ENCODE results near the gene CCDC12.

DNA sequence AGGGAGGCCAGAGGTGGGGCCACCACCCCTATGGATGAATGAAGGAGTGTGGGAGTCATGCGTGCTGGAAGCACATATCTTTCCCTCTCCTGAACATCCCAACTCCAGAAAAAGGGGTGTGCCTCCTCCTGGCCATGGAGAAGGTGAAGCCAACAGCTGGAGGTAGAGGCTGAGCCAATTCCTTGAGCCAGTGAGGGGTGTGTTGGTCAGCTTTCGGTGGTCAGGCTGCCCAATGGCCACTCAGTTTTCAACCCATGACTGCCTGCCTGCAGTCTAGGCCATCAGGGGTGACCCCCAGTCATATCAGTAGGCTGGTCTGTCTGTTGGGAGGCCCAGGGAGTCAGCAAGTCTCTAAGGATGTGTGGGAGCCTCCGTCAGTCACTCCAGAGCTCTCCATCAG is 85.4 kb downstream of the CCDC12 start:
- TF ChIP-seq EP300 (IDR thresholded peaks at IDR 0.05; ENCODE audit: low read depth in 2 of 2, low read length in 2 of 2) (no peak), EP300 (CRISPR knock-in tag; IDR thresholded peaks at IDR 0.05; ENCODE audit: borderline replicate concordance) (no peak), HINFP (CRISPR knock-in tag; IDR thresholded peaks at IDR 0.05; ENCODE audit: low read depth) (no peak), REPIN1 (CRISPR knock-in tag; IDR thresholded peaks at IDR 0.05; ENCODE audit: borderline replicate concordance, low read depth) (no peak), GABPA (IDR thresholded peaks at IDR 0.05; ENCODE audit: low read depth, low read length) (no peak), GABPA (CRISPR knock-in tag; IDR thresholded peaks at IDR 0.05; ENCODE audit: low read depth) (no peak), SOX13 (IDR thresholded peaks at IDR 0.05) (no peak), SOX13 (CRISPR knock-in tag; conservative IDR thresholded peaks at IDR 0.05 in 1 of 2, IDR thresholded peaks at IDR 0.05 in 1 of 2) (no peak), DPF2 (CRISPR knock-in tag; IDR thresholded peaks at IDR 0.05; ENCODE audit: borderline replicate concordance, low read depth) (no peak), SOX5 (CRISPR knock-in tag; IDR thresholded peaks at IDR 0.05; ENCODE audit: borderline replicate concordance) (no peak), MYNN (CRISPR knock-in tag; IDR thresholded peaks at IDR 0.05; ENCODE audit: low read depth) (no peak)
- TF ChIP-seq, protein P1, sequence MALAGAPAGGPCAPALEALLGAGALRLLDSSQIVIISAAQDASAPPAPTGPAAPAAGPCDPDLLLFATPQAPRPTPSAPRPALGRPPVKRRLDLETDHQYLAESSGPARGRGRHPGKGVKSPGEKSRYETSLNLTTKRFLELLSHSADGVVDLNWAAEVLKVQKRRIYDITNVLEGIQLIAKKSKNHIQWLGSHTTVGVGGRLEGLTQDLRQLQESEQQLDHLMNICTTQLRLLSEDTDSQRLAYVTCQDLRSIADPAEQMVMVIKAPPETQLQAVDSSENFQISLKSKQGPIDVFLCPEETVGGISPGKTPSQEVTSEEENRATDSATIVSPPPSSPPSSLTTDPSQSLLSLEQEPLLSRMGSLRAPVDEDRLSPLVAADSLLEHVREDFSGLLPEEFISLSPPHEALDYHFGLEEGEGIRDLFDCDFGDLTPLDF (CRISPR knock-in tag; IDR thresholded peaks at IDR 0.05) = no peak
